GM23248 (cell line): ENCODE measurements around the gene ACCSL. TPM values are rescaled to one million over a fixed set of nuclear protein-coding genes. Genes with fewer than 3 reads are reported as not detected.

ENCODE experiments used
- DNase-seq: peaks from one replicate; pipeline ENCODE4 v3.0.0-alpha.2; 2015
- H2AFZ ChIP-seq: fragments of 200-600 bp; sonication (generic); 2 replicates; pipeline ENCODE4 v1.6.1; 2016; ENCODE audit warnings: antibody characterized with exemption
- H3F3A ChIP-seq: fragments of 200-600 bp; sonication (generic); 2 replicates; pipeline ENCODE4 v1.6.1; 2016; ENCODE audit warnings: mild to moderate bottlenecking, antibody characterized with exemption, mixed run types; ENCODE audit not compliant: insufficient read depth
- H3K27ac ChIP-seq: fragments of 200-600 bp; sonication (generic); 2 replicates; pipeline ENCODE4 v1.5.1; 2016; ENCODE audit warnings: mild to moderate bottlenecking
- H3K27me3 ChIP-seq: fragments of 200-600 bp; sonication (generic); replicated peaks from 2 replicates; pipeline ENCODE4 v1.6.1; 2016; ENCODE audit warnings: mild to moderate bottlenecking; ENCODE audit not compliant: insufficient read depth
- H3K36me3 ChIP-seq: fragments of 200-600 bp; sonication (generic); 2 replicates; pipeline ENCODE4 v1.6.1; 2016; ENCODE audit warnings: low read depth, mild to moderate bottlenecking
- H3K4me1 ChIP-seq: fragments of 200-600 bp; sonication (generic); 2 replicates; pipeline ENCODE4 v1.6.1; 2016; ENCODE audit warnings: mild to moderate bottlenecking; ENCODE audit not compliant: insufficient read depth
- H3K4me2 ChIP-seq: fragments of 200-600 bp; sonication (generic); one replicate; pipeline ENCODE4 v1.6.1; 2016; ENCODE audit warnings: mild to moderate bottlenecking; ENCODE audit not compliant: unreplicated experiment
- H3K4me3 ChIP-seq: fragments of 200-600 bp; sonication (generic); 2 replicates; pipeline ENCODE4 v1.5.1; 2016; ENCODE audit warnings: mild to moderate bottlenecking
- H3K79me2 ChIP-seq: fragments of 200-600 bp; sonication (generic); 2 replicates; pipeline ENCODE4 v1.6.1; 2016; ENCODE audit warnings: mild to moderate bottlenecking; ENCODE audit not compliant: insufficient read depth
- H3K9ac ChIP-seq: fragments of 200-600 bp; sonication (generic); 2 replicates; pipeline ENCODE4 v1.6.1; 2016; ENCODE audit warnings: mild to moderate bottlenecking
- H3K9me2 ChIP-seq: fragments of 200-600 bp; sonication (generic); 2 replicates; pipeline ENCODE4 v1.6.1; 2016; ENCODE audit warnings: mixed run types, mild to moderate bottlenecking, moderate library complexity; ENCODE audit not compliant: insufficient read depth
- H3K9me3 ChIP-seq: fragments of 200-600 bp; sonication (generic); one replicate; pipeline ENCODE4 v1.6.1; 2017; ENCODE audit warnings: low read depth
- H4K20me1 ChIP-seq: fragments of 200-600 bp; sonication (generic); 2 replicates; pipeline ENCODE4 v1.6.0; 2016; ENCODE audit not compliant: insufficient read depth
- EZH2 ChIP-seq: fragments of 200-600 bp; sonication (generic); IDR thresholded peaks from 2 replicates; pipeline ENCODE4 v1.6.1; 2018; ENCODE audit warnings: antibody characterized with exemption, mild to moderate bottlenecking; ENCODE audit not compliant: insufficient read depth, poor library complexity, severe bottlenecking
- EZH2phosphoT487 ChIP-seq: fragments of 200-600 bp; sonication (generic); IDR thresholded peaks from 2 replicates; pipeline ENCODE4 v1.6.1; 2018; ENCODE audit warnings: antibody characterized with exemption, moderate library complexity, mild to moderate bottlenecking, low read depth; ENCODE audit not compliant: insufficient read depth
- WGBS, 2 experiments: methylation state at CpG; one replicate each; pipeline ENCODE4 v1.1.6; 2015 to 2017; ENCODE audit warnings: low lambda C conversion rate in 2 of 2, low coverage in 1 of 2; ENCODE audit errors: missing lambda C conversion rate in 2 of 2; 5-methylcytosine and 5-hydroxymethylcytosine counted together
- in situ Hi-C: fragments of 300-500 bp; cut with MboI; formaldehyde crosslinking; loops from 2 replicates; pipeline ENCODE4 v1.15.0; 2020
- polyA plus RNA-seq: library from polyadenylated mRNA; unstranded; fragments of >200 nt; fragmentation: Nextera tagmentation; extraction: Ambion mirVana; gene quantifications from 2 replicates; pipeline ENCODE4 v1.2.1, GENCODE V29; 2016
- total RNA-seq: library from RNA; depleted of rRNA; stranded (reverse); fragments of >200 nt; shearing (Covaris generic); gene quantifications from 2 replicates; pipeline ENCODE4 v1.2.3, GENCODE V29; 2014

The ACCSL gene
- total and polyA plus RNA-seq, 2 experiments from 2014 or later = not detected

DNA sequence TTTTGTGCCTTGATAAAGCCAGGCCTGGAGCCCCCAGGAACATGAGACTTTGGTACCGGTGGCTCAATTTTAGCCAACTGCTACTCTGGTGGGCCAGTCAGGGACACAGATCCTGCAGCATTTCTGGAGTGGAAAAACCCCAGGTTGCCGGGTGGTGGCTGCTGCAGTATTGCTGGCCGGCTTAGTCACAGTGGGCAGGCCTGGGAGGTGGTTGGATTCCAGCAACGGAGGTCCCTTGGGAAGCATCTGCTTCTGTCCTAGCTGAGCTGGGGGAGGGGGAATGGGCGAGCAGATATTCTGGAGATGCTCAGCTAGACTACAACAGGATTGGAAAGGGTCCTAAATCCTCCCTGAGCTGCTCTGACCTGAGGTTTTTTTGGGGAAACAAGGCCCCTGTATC, 31.6 kb upstream of the ACCSL start:
- no peaks in the 10 kb centered on the region for H3K36me3 ChIP-seq
- H3K9me3 ChIP-seq = no peaks in the 10 kb centered on the region
- peaks cover 49% of the 10 kb centered on the region for H3K4me1 ChIP-seq
- H4K20me1 ChIP-seq = no peaks in the 10 kb centered on the region
- H3K9me2 ChIP-seq = no peaks in the 10 kb centered on the region
- TF ChIP-seq EZH2 = no peak
- no peak for TF ChIP-seq EZH2phosphoT487
- no peak overlapping the region for H2AFZ ChIP-seq
- peak overlapping the region; percentile 46; the same call in 1 of the 2 replicates for H3K9ac ChIP-seq
- peak overlapping the region; percentile 89 for H3K4me2 ChIP-seq
- peak; percentile 97 for DNase-seq
- H3K79me2 ChIP-seq = no peaks in the 10 kb centered on the region
- H3F3A ChIP-seq = peaks cover 47% of the 10 kb centered on the region
- H3K27me3 ChIP-seq = no peaks in the 10 kb centered on the region
- WGBS, 2 experiments = 5 to 6% methylated on average over 5 of the region's 5 CpGs
- peak overlapping the region; percentile 42; the same call in 1 of the 2 replicates for H3K4me3 ChIP-seq
- peak overlapping the region; percentile 79 for H3K27ac ChIP-seq
- in situ Hi-C loops = loop anchor here (10.0 kb wide), 1 partner anchor 59 kb away; no protein-coding TSS in a partner anchor

DNA sequence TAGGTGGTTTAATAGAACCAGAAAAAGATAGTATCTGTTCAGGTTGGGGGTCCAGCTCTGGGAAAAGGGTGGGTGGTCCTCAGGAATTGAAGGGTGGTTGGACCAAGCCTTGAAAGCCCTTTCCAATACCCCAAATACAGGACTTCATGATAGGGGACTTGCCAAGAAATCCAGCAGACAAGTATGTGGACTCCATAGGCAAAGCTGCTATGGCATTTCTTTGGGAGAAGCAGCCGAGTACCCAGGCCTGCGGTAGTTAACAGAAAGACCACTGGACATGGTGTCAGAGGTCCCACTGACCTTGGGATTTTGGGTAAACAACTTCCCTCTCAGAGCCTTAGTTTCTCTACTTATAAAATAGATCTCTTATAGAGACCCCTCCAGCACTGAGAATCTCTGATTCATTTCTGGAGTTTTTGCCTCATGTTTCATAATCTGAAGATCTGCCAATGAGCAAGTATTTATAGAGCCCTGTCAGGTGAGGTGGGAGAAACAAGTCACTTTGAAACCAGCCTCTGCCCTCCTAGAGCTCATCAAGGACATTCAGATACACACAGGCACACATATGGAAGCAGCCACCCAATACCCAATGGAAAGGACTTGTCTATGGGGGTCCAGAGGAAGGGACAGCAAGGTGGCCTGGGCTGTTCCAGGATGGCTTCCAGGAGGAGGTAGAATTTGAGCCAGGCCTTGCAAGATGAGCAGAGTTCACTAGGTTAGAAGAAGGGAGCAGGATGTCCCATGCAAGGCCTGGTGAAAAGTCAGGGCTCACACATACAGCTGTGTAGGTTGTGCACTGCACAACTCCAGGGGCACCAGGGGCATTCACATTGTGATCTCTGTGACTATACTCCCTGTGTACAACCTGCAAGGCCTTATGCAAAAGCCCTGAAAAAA, 31.0 kb upstream of the ACCSL start:
- H3K4me2 ChIP-seq = peak overlapping the region; percentile 89
- no peaks in the 10 kb centered on the region for H3K36me3 ChIP-seq
- H3F3A ChIP-seq = peaks cover 40% of the 10 kb centered on the region
- H3K27me3 ChIP-seq = no peaks in the 10 kb centered on the region
- H3K9me2 ChIP-seq = no peaks in the 10 kb centered on the region
- peak; percentile 74 for DNase-seq
- H3K79me2 ChIP-seq = no peaks in the 10 kb centered on the region
- H3K4me3 ChIP-seq = peak overlapping the region; percentile 42; the same call in 1 of the 2 replicates
- H3K9me3 ChIP-seq = no peaks in the 10 kb centered on the region
- peak overlapping the region; percentile 41; the same call in 1 of the 2 replicates for H3K9ac ChIP-seq
- no peaks in the 10 kb centered on the region for H4K20me1 ChIP-seq
- peaks cover 43% of the 10 kb centered on the region for H3K4me1 ChIP-seq
- no peak overlapping the region for H2AFZ ChIP-seq
- TF ChIP-seq EZH2 = no peak
- no peak for TF ChIP-seq EZH2phosphoT487
- peak overlapping the region; percentile 79 for H3K27ac ChIP-seq
- WGBS, 2 experiments = 83 to 84% methylated on average over 2 of the region's 2 CpGs
- in situ Hi-C loops = loop anchor here (10.0 kb wide), 1 partner anchor 58 kb away; no protein-coding TSS in a partner anchor

DNA sequence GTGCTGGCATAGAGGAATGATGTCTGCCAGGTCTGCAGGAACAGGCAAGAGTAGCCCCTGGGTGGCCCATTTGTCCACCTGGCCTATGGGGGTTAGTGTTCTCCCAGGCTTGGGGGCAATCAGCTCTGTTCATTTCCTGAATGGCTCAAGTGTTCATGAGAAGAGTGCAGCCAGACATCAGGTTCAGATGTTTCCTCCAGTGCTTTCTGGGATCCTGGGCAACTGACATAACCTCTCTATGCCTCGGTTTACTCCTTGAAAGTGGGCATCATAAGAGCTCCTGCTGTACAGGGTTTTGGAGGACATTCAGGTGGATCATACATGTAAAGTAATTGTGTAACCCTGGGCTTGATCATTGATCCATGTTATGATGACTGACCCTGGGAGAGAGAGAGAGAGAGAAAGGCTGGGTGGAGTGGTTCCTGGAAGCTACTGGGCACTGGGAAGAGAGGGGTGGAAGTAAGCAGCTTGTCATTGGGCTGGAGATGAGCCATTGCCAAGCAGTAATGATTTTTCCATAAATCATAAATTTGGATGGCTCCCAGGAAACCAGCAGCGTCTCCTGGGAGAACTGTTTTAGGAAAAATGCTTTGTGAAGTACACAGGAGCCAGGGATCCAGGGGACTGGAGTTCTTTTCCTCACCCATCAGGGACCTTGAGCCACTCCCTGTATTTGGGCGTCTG, 30.2 kb upstream of the ACCSL start:
- Histone ChIP-seq H3K27me3 (no peaks in the 10 kb centered on the region), H3K9me2 (no peaks in the 10 kb centered on the region), H3K9me3 (no peaks in the 10 kb centered on the region), H2AFZ (no peak overlapping the region), H3K79me2 (no peaks in the 10 kb centered on the region), H3K4me1 (peaks cover 43% of the 10 kb centered on the region), H3K4me3 (no peak overlapping the region), H3K27ac (no peak overlapping the region), H3K9ac (no peak overlapping the region), H3K4me2 (peak overlapping the region; percentile 89), H3F3A (peaks cover 32% of the 10 kb centered on the region), H3K36me3 (no peaks in the 10 kb centered on the region), H4K20me1 (no peaks in the 10 kb centered on the region)
- TF ChIP-seq EZH2 (no peak), EZH2phosphoT487 (no peak)
- peak; percentile 42 for DNase-seq
- 43 to 54% methylated on average over 3 of the region's 3 CpGs for WGBS, 2 experiments
- in situ Hi-C loops = loop anchor here (10.0 kb wide), 1 partner anchor 57 kb away; no protein-coding TSS in a partner anchor

DNA sequence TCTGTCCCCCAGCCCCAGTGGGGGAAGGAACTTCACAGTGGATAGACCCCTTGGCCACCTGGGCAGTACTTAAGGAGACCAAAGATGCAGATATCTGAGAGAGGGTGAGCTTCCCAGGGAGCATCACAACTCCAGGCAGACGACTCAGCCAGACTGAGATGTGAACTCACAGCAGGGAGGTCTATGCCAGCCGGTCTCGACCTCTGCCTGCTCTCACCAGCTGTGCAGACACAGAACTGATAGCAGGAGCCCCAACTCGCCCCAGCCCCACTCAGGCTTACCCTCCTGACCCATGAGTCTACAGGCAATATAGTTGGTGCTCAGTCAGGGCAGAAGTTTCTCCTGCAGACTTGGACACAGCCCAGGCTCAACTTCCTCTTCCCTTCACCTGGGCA, 29.7 kb upstream of the ACCSL start:
- H3K4me1 ChIP-seq = peaks cover 43% of the 10 kb centered on the region
- no peak overlapping the region for H3K9ac ChIP-seq
- H3F3A ChIP-seq = peaks cover 29% of the 10 kb centered on the region
- peak overlapping the region; percentile 28 for H3K4me2 ChIP-seq
- no peak overlapping the region for H3K27ac ChIP-seq
- WGBS, 2 experiments = 15 to 23% methylated on average over 3 to 4 of the region's 4 CpGs
- H3K9me3 ChIP-seq = no peaks in the 10 kb centered on the region
- H3K27me3 ChIP-seq = no peaks in the 10 kb centered on the region
- H3K4me3 ChIP-seq = no peak overlapping the region
- in situ Hi-C loops = loop anchor here (10.0 kb wide), 1 partner anchor 57 kb away; no protein-coding TSS in a partner anchor
- H3K9me2 ChIP-seq = no peaks in the 10 kb centered on the region
- no peaks in the 10 kb centered on the region for H3K36me3 ChIP-seq
- H3K79me2 ChIP-seq = no peaks in the 10 kb centered on the region
- no peaks in the 10 kb centered on the region for H4K20me1 ChIP-seq
- H2AFZ ChIP-seq = no peak overlapping the region
- TF ChIP-seq EZH2phosphoT487 (no peak), EZH2 (no peak)
- DNase-seq = peak; percentile 52
